ENCODE results near the gene RFC4.

RFC4 gene

GRCh38 chr3:186746008-186746407 is 60.3 kb downstream of the RFC4 start (continued):
- TF ChIP-seq, protein P1, sequence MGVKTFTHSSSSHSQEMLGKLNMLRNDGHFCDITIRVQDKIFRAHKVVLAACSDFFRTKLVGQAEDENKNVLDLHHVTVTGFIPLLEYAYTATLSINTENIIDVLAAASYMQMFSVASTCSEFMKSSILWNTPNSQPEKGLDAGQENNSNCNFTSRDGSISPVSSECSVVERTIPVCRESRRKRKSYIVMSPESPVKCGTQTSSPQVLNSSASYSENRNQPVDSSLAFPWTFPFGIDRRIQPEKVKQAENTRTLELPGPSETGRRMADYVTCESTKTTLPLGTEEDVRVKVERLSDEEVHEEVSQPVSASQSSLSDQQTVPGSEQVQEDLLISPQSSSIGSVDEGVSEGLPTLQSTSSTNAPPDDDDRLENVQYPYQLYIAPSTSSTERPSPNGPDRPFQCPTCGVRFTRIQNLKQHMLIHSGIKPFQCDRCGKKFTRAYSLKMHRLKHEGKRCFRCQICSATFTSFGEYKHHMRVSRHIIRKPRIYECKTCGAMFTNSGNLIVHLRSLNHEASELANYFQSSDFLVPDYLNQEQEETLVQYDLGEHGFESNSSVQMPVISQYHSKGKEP (tag by site-specific recombination; IDR thresholded peaks at IDR 0.05) = no peak
- TF ChIP-seq ZNF830 (tag by site-specific recombination; IDR thresholded peaks at IDR 0.05; ENCODE audit: low read depth) = no peak
- TF ChIP-seq SCRT1 (tag by site-specific recombination; IDR thresholded peaks at IDR 0.05; ENCODE audit: borderline replicate concordance) = no peak
- no peak for TF ChIP-seq ZBTB17 (tag by site-specific recombination; IDR thresholded peaks at IDR 0.05)
- no peak for TF ChIP-seq ZNF654 (tag by site-specific recombination; IDR thresholded peaks at IDR 0.05; ENCODE audit: low read depth)
- no peak for TF ChIP-seq ZNF121 (tag by site-specific recombination; IDR thresholded peaks at IDR 0.05)
- TF ChIP-seq REST (tag by site-specific recombination; IDR thresholded peaks at IDR 0.05) = no peak

GRCh38 chr3:186743666-186744065 is 62.6 kb downstream of the RFC4 start:
- TF ChIP-seq, protein P2, sequence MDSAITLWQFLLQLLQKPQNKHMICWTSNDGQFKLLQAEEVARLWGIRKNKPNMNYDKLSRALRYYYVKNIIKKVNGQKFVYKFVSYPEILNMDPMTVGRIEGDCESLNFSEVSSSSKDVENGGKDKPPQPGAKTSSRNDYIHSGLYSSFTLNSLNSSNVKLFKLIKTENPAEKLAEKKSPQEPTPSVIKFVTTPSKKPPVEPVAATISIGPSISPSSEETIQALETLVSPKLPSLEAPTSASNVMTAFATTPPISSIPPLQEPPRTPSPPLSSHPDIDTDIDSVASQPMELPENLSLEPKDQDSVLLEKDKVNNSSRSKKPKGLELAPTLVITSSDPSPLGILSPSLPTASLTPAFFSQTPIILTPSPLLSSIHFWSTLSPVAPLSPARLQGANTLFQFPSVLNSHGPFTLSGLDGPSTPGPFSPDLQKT (IDR thresholded peaks at IDR 0.05; ENCODE audit: borderline replicate concordance, low read depth, low read length) = no peak
- TF ChIP-seq TRIM28 (IDR thresholded peaks at IDR 0.05; ENCODE audit: borderline replicate concordance, low read length) = no peak
- TF ChIP-seq, protein P3, sequence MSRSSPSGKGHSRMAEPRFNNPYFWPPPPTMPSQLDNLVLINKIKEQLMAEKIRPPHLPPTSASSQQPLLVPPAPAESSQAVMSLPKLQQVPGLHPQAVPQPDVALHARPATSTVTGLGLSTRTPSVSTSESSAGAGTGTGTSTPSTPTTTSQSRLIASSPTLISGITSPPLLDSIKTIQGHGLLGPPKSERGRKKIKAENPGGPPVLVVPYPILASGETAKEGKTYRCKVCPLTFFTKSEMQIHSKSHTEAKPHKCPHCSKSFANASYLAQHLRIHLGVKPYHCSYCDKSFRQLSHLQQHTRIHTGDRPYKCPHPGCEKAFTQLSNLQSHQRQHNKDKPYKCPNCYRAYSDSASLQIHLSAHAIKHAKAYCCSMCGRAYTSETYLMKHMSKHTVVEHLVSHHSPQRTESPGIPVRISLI (tag by site-specific recombination; IDR thresholded peaks at IDR 0.05) = no peak
- no peak for TF ChIP-seq ZSCAN16 (tag by site-specific recombination; IDR thresholded peaks at IDR 0.05)
- TF ChIP-seq ZBTB6 (tag by site-specific recombination; IDR thresholded peaks at IDR 0.05) = no peak
- no peak for TF ChIP-seq ZNF239 (tag by site-specific recombination; IDR thresholded peaks at IDR 0.05)
- H3K36me3 ChIP-seq (ENCODE audit: control insufficient read depth in 2 of 2, insufficient read depth in 1 of 2, low read length in 2 of 2) = no peaks in the 10 kb centered on the region
- H3K4me1 ChIP-seq (ENCODE audit: control insufficient read depth, insufficient read depth, low read length) = no peaks in the 10 kb centered on the region
- ChIA-PET CTCF (interaction anchor here (1.8 kb wide), 1 partner anchor 127 kb away, joined by 5 read pairs; no protein-coding TSS in a partner anchor), POLR2A (no interaction called here)
- no peak overlapping the region for H3K4me3 ChIP-seq (ENCODE audit: low read depth, low read length)
- H3K27ac ChIP-seq (ENCODE audit: extremely low read depth, low read depth, low read length) = no peak overlapping the region
- no peaks in the 10 kb centered on the region for H3K9me3 ChIP-seq (ENCODE audit: control insufficient read depth, insufficient read depth, low read depth, low read length)

DNA sequence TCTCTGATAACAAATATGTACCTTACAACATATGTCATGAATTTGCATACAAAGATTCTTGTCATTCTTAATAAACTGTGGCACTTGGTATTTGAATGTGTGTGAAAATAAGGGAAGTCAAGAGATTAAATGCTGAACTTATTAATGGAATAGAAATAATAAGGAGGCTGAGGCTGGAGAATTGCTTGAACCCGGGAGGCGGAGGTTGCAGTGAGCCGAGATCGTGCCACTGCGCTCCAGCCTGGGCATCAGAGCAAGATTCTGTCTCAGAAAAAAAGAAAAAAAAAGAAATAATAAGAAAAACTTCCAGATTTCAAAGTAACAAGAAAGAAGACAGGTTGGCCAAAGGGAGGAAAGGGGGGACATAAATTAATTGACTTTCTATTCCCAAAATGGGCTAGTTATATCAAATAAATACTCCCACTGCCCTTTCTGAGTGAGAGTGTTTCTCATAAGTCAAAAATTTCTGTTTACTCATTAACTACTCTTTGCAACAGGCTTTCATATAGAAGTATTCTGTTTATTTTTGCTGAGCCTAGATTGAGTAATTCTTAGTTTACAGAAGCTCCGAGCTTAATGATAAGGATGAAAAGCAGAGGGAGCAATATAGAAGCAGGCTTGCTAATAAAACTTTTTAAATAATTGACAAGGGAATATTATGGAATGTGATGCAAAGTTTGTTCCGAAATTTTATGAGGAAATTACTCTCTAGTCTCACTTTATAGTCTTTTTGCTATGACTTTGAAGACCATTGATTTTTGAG is 63.5 kb downstream of the RFC4 start:
- H3K27ac ChIP-seq (ENCODE audit: extremely low read depth, low read depth, low read length) = no peak overlapping the region
- H3K36me3 ChIP-seq (ENCODE audit: control insufficient read depth in 2 of 2, insufficient read depth in 1 of 2, low read length in 2 of 2) = no peaks in the 10 kb centered on the region
- no peak overlapping the region for H3K4me3 ChIP-seq (ENCODE audit: low read depth, low read length)
- POLR2A ChIA-PET = no interaction called here
- no peaks in the 10 kb centered on the region for H3K9me3 ChIP-seq (ENCODE audit: control insufficient read depth, insufficient read depth, low read depth, low read length)
- CTCF ChIA-PET = interaction anchor here (1.8 kb wide), 1 partner anchor 126 kb away, joined by 5 read pairs; no protein-coding TSS in a partner anchor
- no peaks in the 10 kb centered on the region for H3K4me1 ChIP-seq (ENCODE audit: control insufficient read depth, insufficient read depth, low read length)
- no peak for TF ChIP-seq ZNF561 (tag by site-specific recombination; IDR thresholded peaks at IDR 0.05; ENCODE audit: borderline replicate concordance)
- no peak for TF ChIP-seq ZNF654 (tag by site-specific recombination; IDR thresholded peaks at IDR 0.05; ENCODE audit: low read depth)
- TF ChIP-seq, protein P4, sequence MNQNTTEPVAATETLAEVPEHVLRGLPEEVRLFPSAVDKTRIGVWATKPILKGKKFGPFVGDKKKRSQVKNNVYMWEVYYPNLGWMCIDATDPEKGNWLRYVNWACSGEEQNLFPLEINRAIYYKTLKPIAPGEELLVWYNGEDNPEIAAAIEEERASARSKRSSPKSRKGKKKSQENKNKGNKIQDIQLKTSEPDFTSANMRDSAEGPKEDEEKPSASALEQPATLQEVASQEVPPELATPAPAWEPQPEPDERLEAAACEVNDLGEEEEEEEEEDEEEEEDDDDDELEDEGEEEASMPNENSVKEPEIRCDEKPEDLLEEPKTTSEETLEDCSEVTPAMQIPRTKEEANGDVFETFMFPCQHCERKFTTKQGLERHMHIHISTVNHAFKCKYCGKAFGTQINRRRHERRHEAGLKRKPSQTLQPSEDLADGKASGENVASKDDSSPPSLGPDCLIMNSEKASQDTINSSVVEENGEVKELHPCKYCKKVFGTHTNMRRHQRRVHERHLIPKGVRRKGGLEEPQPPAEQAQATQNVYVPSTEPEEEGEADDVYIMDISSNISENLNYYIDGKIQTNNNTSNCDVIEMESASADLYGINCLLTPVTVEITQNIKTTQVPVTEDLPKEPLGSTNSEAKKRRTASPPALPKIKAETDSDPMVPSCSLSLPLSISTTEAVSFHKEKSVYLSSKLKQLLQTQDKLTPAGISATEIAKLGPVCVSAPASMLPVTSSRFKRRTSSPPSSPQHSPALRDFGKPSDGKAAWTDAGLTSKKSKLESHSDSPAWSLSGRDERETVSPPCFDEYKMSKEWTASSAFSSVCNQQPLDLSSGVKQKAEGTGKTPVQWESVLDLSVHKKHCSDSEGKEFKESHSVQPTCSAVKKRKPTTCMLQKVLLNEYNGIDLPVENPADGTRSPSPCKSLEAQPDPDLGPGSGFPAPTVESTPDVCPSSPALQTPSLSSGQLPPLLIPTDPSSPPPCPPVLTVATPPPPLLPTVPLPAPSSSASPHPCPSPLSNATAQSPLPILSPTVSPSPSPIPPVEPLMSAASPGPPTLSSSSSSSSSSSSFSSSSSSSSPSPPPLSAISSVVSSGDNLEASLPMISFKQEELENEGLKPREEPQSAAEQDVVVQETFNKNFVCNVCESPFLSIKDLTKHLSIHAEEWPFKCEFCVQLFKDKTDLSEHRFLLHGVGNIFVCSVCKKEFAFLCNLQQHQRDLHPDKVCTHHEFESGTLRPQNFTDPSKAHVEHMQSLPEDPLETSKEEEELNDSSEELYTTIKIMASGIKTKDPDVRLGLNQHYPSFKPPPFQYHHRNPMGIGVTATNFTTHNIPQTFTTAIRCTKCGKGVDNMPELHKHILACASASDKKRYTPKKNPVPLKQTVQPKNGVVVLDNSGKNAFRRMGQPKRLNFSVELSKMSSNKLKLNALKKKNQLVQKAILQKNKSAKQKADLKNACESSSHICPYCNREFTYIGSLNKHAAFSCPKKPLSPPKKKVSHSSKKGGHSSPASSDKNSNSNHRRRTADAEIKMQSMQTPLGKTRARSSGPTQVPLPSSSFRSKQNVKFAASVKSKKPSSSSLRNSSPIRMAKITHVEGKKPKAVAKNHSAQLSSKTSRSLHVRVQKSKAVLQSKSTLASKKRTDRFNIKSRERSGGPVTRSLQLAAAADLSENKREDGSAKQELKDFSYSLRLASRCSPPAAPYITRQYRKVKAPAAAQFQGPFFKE (tag by site-specific recombination; IDR thresholded peaks at IDR 0.05; ENCODE audit: borderline replicate concordance) = no peak
- no peak for TF ChIP-seq ZXDB (tag by site-specific recombination; IDR thresholded peaks at IDR 0.05)
- no peak for TF ChIP-seq SP2 (tag by site-specific recombination; IDR thresholded peaks at IDR 0.05)

Measured in HEK293 (cell line).